Measurements from ENCODE around the gene USP12.

DNA sequence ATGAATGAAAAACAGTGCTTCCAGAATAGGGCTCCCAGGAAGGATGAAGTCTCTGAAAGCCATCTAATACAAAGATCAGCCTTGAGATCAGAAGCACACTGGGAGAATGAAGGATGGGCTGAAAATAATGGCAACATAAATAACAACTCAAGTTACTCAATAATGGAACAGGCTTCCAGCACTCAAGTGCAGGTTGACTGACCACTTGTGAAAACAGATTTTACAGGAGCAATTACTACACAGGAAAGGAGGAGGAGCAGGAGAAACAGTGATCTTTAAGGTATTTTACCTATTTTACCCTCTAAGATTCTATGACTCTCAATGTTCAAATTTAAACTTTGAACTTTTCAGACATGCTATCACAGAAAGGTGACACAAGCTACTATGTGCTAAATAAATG is 106.0 kb downstream of the USP12 start:
- TF ChIP-seq POLR2AphosphoS5 (IDR thresholded peaks at IDR 0.05) (no peak), POLR2A (IDR thresholded peaks at IDR 0.05) (no peak)
